Testis (tissue), 3 donors: Measurements from ENCODE around the gene SASS6. TPM values are rescaled to one million over a fixed set of nuclear protein-coding genes. Genes with fewer than 3 reads are reported as not detected.

Experiments used
- DNase-seq: peaks from one replicate; pipeline ENCODE4 v3.0.0-alpha.2; 2019
- H3K27ac ChIP-seq, 2 donors: fragments of 200-600 bp; sonication (generic); one replicate each; pipeline ENCODE4 v1.5.1; 2019
- H3K27me3 ChIP-seq: fragments of 200-600 bp; sonication (generic); one replicate; pipeline ENCODE4 v1.5.1; 2019
- H3K36me3 ChIP-seq: fragments of 200-600 bp; sonication (generic); one replicate; pipeline ENCODE4 v1.5.1; 2017; ENCODE audit warnings: low read depth; ENCODE audit errors: missing control alignments
- H3K4me1 ChIP-seq: fragments of 200-600 bp; sonication (generic); one replicate; pipeline ENCODE4 v1.5.1; 2019
- H3K4me3 ChIP-seq, 2 donors: fragments of 200-600 bp; sonication (generic); one replicate each; pipeline ENCODE4 v1.5.1; 2017 to 2019
- H3K9me3 ChIP-seq: fragments of 200-600 bp; sonication (generic); one replicate; pipeline ENCODE4 v1.5.1; 2017
- POLR2A ChIP-seq: fragments of 450-650 bp; IDR thresholded peaks from one replicate; pipeline ENCODE4 v1.6.1; 2017; ENCODE audit warnings: antibody characterized with exemption, mild to moderate bottlenecking, moderate library complexity
- WGBS, 2 donors: methylation state at CpG; one replicate each; pipeline ENCODE4 v1.1.5; 2018; 5-methylcytosine and 5-hydroxymethylcytosine counted together
- intact Hi-C: fragments of 100-400 bp; cut with DNase I; formaldehyde crosslinking; loops from one replicate; pipeline ENCODE4 v1.15.1; 2023; ENCODE audit warnings: low total_unique reads
- polyA plus RNA-seq: library from polyadenylated mRNA; stranded (reverse); fragments of 350-450 nt; fragmentation: Illumina TruSeq; extraction: RNeasy Lipid Tissue Mini Kit (QIAGEN cat#74804); gene quantifications from one replicate; pipeline ENCODE4 v1.2.3, GENCODE V29; 2014; ENCODE audit warnings: low read depth, low replicate concordance; ENCODE audit not compliant: insufficient read depth
- total RNA-seq, 2 donors: library from RNA; depleted of rRNA; stranded (reverse); fragments of >200 nt; gene quantifications; one replicate each; pipeline ENCODE4 v1.2.3, GENCODE V29; 2016
- TF ChIP-seq, protein P1 (sequence below), 3 experiments: fragments of 450-650 bp in 2 of 3; fragments of 200-600 bp in 1 of 3; sonication (generic) in 1 of 3; IDR thresholded peaks; one replicate each; pipeline ENCODE4 v1.5.1; 2016 to 2019; ENCODE audit warnings: antibody characterized with exemption in 3 of 3, mild to moderate bottlenecking in 2 of 3, moderate library complexity in 1 of 3

The SASS6 gene
- total and polyA plus RNA-seq, 3 donors from 2014 or later: 5.4 to 13.4 (median 9.5) TPM

DNA sequence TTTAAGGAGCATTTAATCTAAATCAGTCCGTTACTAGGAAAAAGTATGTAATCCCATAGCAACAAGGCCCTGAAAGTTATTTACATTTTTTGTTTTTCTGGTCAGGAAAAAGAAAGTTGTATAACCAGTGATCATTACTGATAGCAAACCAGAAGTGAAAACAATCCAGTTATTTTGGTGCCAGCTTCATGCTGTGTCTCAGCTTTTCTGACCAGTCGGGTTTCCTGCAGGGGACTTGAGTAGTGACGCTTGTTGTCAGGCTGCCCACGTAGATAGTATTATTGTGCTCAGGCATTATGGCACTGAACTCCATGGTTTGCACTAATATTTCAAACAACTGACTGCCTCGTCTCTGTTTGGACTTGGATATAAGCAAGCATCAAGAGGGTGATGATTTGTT lies 55.2 kb downstream of the SASS6 start:
- intact Hi-C loops: no loop called here
- no peak overlapping the region for H3K27ac ChIP-seq
- no peaks in the 10 kb centered on the region for H3K27me3 ChIP-seq
- no peaks in the 10 kb centered on the region for H3K4me1 ChIP-seq
- no peaks in the 10 kb centered on the region for H3K36me3 ChIP-seq
- DNase-seq: no peak
- WGBS, 2 donors: 72 to 81% methylated on average over 5 of the region's 5 CpGs
- no peaks in the 10 kb centered on the region for H3K9me3 ChIP-seq
- no peak overlapping the region for H3K4me3 ChIP-seq
- TF ChIP-seq, protein P1, sequence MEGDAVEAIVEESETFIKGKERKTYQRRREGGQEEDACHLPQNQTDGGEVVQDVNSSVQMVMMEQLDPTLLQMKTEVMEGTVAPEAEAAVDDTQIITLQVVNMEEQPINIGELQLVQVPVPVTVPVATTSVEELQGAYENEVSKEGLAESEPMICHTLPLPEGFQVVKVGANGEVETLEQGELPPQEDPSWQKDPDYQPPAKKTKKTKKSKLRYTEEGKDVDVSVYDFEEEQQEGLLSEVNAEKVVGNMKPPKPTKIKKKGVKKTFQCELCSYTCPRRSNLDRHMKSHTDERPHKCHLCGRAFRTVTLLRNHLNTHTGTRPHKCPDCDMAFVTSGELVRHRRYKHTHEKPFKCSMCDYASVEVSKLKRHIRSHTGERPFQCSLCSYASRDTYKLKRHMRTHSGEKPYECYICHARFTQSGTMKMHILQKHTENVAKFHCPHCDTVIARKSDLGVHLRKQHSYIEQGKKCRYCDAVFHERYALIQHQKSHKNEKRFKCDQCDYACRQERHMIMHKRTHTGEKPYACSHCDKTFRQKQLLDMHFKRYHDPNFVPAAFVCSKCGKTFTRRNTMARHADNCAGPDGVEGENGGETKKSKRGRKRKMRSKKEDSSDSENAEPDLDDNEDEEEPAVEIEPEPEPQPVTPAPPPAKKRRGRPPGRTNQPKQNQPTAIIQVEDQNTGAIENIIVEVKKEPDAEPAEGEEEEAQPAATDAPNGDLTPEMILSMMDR (IDR thresholded peaks at IDR 0.05): no peak
- no peak for TF ChIP-seq POLR2A

DNA sequence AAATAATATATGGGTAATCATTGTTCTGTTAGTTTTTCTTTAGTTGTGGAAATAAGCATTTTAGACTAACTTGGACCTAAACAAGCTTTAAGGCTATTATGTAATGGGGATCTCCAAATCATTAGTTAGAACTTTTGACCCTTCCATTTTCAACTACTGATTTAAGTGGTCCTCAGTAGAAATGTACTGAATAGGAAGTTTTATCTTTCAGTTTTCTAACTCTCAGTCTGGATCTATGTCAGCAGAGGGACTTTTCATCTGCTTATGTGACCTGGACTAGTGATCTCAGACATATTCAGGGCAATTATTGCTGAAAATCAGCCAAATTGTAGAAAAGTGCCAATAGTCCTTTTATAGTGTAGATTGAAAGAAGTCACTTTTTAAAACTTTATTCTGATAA lies 56.0 kb downstream of the SASS6 start:
- H3K36me3 ChIP-seq: no peaks in the 10 kb centered on the region
- no peaks in the 10 kb centered on the region for H3K4me1 ChIP-seq
- H3K27me3 ChIP-seq: no peaks in the 10 kb centered on the region
- no peak overlapping the region for H3K4me3 ChIP-seq
- no peak for DNase-seq
- peak overlapping the region in 1 of 2 donors; percentile 4 for H3K27ac ChIP-seq
- H3K9me3 ChIP-seq: no peaks in the 10 kb centered on the region
- intact Hi-C loops: no loop called here
- TF ChIP-seq, protein P1 (IDR thresholded peaks at IDR 0.05): no peak
- no peak for TF ChIP-seq POLR2A

DNA sequence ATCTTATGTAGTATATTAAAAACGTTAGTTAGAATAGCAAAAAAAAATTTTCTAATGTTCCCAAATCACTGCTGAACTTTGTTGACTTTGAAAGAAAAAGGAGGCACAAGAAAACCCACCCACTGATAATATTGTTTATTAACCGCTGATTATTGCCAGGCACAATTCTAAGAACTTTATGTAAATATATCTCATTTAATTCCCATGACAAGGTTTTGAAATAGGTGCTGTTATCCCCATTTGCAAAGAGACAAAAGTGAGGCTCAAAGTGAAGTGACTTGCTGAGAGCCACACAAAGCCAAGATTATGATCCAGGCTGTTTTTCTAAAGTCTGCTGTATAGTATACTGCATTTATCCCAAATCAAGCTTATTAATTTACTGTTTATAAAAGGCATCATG lies 56.4 kb downstream of the SASS6 start:
- peak overlapping the region in 1 of 2 donors; percentile 4 for H3K27ac ChIP-seq
- WGBS, 2 donors: 81 to 82% methylated on average over 2 of the region's 2 CpGs
- no peak overlapping the region for H3K4me3 ChIP-seq
- no peaks in the 10 kb centered on the region for H3K4me1 ChIP-seq
- no peak for TF ChIP-seq POLR2A
- TF ChIP-seq, protein P1 (IDR thresholded peaks at IDR 0.05): no peak
- intact Hi-C loops: no loop called here
- H3K9me3 ChIP-seq: no peaks in the 10 kb centered on the region
- no peaks in the 10 kb centered on the region for H3K27me3 ChIP-seq
- no peaks in the 10 kb centered on the region for H3K36me3 ChIP-seq
- no peak for DNase-seq

DNA sequence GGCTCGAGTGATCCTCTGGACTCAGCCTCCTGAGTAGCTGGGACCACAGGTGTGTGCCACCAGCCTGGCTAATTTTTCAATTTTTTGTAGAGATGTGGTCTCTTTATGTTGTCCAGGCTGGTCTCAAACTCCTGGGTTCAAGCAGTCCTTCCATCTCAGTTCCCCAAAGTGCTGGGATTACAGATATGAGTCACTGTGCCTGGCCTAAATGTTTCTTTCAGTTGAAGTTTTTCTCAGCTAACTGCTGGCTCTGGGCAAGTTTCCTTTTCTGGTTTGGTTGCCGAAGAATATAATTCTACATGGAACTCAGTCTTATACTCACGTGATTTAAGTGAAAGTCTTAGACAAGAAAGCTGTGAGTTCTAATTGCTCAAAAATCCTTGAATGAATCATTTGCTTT lies 57.0 kb downstream of the SASS6 start:
- no peaks in the 10 kb centered on the region for H3K36me3 ChIP-seq
- no peaks in the 10 kb centered on the region for H3K9me3 ChIP-seq
- H3K4me3 ChIP-seq: no peak overlapping the region
- no peaks in the 10 kb centered on the region for H3K27me3 ChIP-seq
- intact Hi-C loops: no loop called here
- TF ChIP-seq, protein P1 (IDR thresholded peaks at IDR 0.05): no peak
- no peak for TF ChIP-seq POLR2A
- H3K27ac ChIP-seq: no peak overlapping the region
- no peak for DNase-seq
- no peaks in the 10 kb centered on the region for H3K4me1 ChIP-seq
- 94 to 97% methylated on average over 3 of the region's 3 CpGs for WGBS, 2 donors

DNA sequence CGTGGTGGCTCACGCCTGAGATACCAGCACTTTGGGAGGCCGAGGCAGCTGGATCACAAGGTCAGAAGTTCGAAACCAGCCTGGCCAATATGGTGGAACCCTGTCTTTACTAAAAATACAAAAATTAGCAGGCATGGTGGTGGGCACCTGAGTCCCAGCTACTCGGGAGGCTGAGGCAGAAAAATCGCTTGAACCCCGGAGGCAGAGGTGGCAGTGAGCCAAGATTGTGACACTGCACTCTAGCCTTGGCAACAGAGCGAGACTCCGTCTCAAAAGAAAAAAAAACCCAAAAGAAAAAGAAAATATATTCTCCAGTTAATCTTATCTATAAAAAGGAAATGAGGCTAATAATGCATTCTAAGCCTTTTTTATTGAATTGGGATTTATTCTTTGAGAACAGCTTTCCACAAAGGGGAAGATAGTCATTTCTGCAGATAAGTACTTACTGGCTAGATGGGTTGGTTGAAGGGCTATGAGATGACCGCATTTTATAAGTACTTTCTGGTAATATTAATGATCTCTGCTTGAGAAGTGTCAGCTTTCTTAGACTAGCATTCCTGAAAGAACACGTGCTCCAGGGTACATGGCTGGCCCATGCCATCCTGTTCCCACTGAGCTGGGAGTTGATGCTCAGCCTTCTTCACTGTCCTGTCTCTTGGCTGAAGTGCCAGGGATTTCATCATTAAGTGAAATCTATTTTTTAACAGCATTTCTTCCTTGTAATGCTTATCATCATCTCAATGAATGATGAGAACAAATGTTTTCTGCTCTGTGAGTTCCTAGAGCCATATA lies 57.9 kb downstream of the SASS6 start:
- WGBS, 2 donors: 82 to 84% methylated on average over 11 of the region's 11 CpGs
- DNase-seq: no peak
- no peak overlapping the region for H3K4me3 ChIP-seq
- TF ChIP-seq, protein P1 (IDR thresholded peaks at IDR 0.05): no peak
- TF ChIP-seq POLR2A: no peak
- intact Hi-C loops: no loop called here
- no peaks in the 10 kb centered on the region for H3K36me3 ChIP-seq
- H3K27me3 ChIP-seq: no peaks in the 10 kb centered on the region
- H3K27ac ChIP-seq: no peak overlapping the region
- H3K4me1 ChIP-seq: no peaks in the 10 kb centered on the region
- no peaks in the 10 kb centered on the region for H3K9me3 ChIP-seq
